GM19351 (cell line): ENCODE results near the gene ACSL1.

Source experiments
- ATAC-seq: cut with Tn5 transposase; IDR thresholded peaks from one replicate; pipeline ENCODE4 v1.9.1; 2021; ENCODE audit warnings: mild to moderate bottlenecking, moderate library complexity; ENCODE audit not compliant: unreplicated experiment

Gene ACSL1, protein sequence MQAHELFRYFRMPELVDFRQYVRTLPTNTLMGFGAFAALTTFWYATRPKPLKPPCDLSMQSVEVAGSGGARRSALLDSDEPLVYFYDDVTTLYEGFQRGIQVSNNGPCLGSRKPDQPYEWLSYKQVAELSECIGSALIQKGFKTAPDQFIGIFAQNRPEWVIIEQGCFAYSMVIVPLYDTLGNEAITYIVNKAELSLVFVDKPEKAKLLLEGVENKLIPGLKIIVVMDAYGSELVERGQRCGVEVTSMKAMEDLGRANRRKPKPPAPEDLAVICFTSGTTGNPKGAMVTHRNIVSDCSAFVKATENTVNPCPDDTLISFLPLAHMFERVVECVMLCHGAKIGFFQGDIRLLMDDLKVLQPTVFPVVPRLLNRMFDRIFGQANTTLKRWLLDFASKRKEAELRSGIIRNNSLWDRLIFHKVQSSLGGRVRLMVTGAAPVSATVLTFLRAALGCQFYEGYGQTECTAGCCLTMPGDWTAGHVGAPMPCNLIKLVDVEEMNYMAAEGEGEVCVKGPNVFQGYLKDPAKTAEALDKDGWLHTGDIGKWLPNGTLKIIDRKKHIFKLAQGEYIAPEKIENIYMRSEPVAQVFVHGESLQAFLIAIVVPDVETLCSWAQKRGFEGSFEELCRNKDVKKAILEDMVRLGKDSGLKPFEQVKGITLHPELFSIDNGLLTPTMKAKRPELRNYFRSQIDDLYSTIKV

GRCh38 chr4:184825896-184826690 is at the start of gene ACSL1:
TSS of gene ACSL1 (minus strand) at chr4:184825968. CDS start at chr4:184803514, 22,454 bp downstream.
- peak; percentile 76 for ATAC-seq

- no peak for ATAC-seq
Observed at GRCh38 chr4:184873054-184873453, 47.3 kb upstream of the ACSL1 start.

- ATAC-seq = no peak
Observed at GRCh38 chr4:184870718-184871117, 45.0 kb upstream of the ACSL1 start.

GRCh38 chr4:184868623-184869022 is 42.9 kb upstream of the ACSL1 start:
- no peak for ATAC-seq

DNA sequence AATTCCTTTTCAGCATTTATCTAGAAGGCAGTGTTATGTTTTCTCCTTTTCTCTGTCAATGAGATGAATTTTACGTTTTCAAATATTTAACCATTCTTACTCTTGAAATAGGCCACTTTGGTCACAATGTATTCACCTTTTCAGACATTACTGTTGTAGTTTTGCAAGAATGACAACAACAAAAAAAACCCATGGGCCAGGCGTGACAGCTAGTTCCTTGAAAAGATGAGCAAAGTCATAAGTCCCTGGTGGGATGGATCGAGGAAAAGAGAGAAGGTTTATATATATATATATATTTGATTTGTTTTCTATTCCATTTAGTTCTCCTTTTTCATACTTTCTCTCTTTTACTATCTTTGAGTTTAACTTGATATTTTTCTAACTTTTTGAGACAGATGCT is 38.1 kb upstream of the ACSL1 start:
- no peak for ATAC-seq

GRCh38 chr4:184861047-184861446 is 35.3 kb upstream of the ACSL1 start:
- no peak for ATAC-seq

DNA sequence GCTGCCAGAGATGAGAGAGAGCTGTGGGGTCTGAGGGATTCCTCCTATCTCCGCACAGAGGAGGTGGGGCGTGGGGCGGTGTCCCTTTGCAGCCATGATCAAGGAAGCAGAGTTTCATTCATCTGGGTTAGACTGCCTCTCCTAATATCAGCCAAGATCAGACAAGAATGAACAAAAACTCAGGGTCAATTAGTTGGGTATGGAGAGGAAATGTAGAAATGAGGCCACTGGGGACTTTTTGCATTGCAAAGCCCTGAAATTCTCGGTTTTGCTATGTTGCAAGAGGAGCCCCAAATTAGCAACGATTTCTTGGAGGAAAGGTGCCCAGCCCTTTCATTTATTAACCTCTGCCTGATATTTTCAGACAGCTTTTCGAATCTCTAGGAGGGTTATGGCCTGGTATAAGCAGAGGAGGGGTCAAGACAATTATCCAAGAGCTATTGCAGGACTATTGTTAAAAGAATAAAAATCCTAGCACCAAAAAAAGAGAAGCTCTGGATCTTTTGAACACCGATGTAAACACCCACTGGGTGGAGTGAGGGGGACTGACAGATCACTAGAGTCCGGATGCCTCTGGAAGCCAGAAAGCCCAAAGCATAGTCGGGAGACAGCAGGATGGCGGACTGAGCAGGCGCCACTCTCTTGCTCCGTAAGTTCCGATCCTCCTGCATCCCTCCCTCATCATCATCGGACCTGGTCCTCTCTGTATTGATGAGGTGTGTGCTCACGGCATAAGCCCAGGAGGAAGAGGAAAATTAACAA is 34.4 kb upstream of the ACSL1 start:
- peak; percentile 61 for ATAC-seq

GRCh38 chr4:184857441-184858121 is 31.8 kb upstream of the ACSL1 start:
- no peak for ATAC-seq

GRCh38 chr4:184856277-184856609 is 30.5 kb upstream of the ACSL1 start:
- peak; percentile 37 for ATAC-seq

DNA sequence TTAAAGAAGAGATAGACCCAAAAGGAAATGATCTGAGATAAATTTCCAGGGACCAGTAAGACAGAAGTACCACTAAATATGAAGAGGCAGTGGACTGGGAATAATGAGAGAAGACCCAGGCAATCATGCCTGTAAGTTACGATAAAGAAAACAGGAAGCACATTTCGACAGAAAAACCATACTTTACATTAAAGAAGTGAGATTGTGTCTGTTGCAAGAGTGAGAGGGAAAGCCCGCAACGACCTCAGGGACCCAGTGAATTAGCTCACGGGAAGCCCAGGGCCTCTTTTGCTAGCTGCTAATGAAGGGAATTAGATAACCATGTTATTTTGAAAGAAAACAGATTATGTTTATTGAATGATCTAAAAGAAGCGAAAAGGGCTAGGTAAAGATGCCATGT is 28.9 kb upstream of the ACSL1 start:
- no peak for ATAC-seq

- no peak for ATAC-seq
Observed at GRCh38 chr4:184853436-184853835, 27.7 kb upstream of the ACSL1 start.

- no peak for ATAC-seq
Observed at GRCh38 chr4:184851886-184852285, 26.1 kb upstream of the ACSL1 start.

DNA sequence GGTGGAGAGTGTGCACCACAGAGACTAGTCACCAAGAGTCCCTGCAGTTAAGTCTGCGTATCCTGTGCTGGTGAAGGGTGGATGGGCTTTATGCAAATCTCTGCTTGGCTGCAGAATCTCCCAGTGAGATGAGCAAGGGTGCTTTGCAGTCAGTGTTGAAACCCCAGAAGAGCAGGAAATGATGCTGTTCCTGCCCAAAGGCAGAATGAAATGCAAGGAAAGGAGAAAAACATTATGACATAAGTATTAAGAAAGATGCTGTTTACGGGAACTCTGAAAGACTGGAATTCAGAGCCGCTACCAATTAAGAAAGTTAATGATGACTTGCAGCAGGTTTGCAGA is 25.4 kb upstream of the ACSL1 start:
- peak; percentile 61 for ATAC-seq

GRCh38 chr4:184850431-184851199 is 24.8 kb upstream of the ACSL1 start:
- ATAC-seq = peak; percentile 53

DNA sequence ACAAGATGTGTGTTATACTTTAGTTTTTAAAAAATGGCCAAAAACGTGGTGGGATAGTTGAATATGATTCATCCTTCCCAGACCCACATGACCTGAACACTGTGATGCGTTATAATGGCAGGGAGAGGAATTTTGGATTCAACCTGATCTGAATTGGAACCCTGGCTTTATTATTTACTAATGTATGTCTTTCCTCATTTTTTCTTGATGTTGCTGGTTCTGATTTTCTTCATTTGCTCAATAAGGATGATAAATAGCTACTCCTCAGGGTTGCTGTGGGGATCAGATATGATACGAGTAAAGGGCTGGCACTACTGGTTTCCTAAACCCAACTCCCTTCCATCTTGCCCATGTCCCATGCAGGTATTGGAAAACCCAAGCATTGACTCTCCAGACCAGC is 24.2 kb upstream of the ACSL1 start:
- no peak for ATAC-seq

- peak; percentile 29 for ATAC-seq
Observed at GRCh38 chr4:184849185-184849584, 23.4 kb upstream of the ACSL1 start.

DNA sequence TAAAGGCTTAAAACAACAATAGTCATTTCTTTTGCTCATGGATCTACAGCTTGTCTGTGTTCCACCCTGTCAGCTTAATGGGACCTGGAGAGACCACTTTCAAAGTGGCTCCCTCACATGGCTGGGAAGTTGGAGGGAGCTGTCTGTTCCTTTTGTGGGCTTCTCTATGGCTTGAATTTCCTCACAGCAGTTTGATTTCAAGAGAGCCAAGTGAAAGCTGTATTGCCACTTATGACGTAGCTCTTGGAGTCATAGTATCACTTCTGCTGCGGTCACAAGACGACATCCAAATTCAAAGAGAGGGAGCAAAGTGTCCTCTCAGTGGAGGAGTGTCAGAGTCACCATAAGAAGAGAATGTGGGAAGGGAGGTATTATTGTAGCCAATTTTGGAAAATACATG is 22.7 kb upstream of the ACSL1 start:
- peak; percentile 26 for ATAC-seq

DNA sequence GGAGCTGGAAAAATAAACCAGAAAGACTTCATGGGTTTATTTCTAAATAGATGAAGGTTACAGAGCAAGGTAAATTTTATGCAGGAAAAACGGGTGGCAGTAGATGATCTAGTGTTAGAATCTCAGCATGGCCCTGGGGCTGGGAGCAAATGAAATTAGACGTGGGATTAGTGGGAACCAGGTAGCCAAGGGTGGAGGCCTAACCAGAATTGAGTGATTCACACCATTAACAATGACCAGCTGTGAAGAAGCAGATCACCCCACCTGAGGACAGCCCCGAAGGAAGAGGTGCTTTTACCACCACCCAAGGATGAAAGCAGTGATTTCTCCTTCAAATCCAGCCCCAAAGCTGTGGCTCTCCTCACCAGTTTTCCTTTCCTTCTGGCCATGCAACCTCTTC is 20.8 kb upstream of the ACSL1 start:
- no peak for ATAC-seq

- no peak for ATAC-seq
Observed at GRCh38 chr4:184845367-184846021, 19.7 kb upstream of the ACSL1 start.
